ENCODE measurements around the gene AP3D1. TPM values are rescaled to one million over a fixed set of nuclear protein-coding genes. Genes with fewer than 3 reads are reported as not detected.
"Not testable (repeated sequence)": the region's sequence is repeated elsewhere in the genome, so short reads cannot be mapped to it uniquely, and the experiment has no call there.

AP3D1 gene
- total RNA-seq, 1 donor from 2014 or later, result 169 TPM

- no peaks in the 10 kb centered on the region for H3K9me3 Mint-ChIP-seq (ENCODE audit: unreplicated experiment)
Measured at GRCh38 chr19:2136796-2137195, 14.6 kb downstream of the AP3D1 start.

GRCh38 chr19:2135474-2136402 is 15.6 kb downstream of the AP3D1 start:
- Mint-ChIP-seq H3K36me3 (ENCODE audit: low read depth, unreplicated experiment) (peaks cover 20% of the 10 kb centered on the region), H3K27me3 (ENCODE audit: unreplicated experiment) (peaks cover 1% of the 10 kb centered on the region), H3K4me3 (ENCODE audit: unreplicated experiment) (no peak overlapping the region), H3K27ac (ENCODE audit: unreplicated experiment) (no peak overlapping the region), H3K9me3 (ENCODE audit: unreplicated experiment) (no peaks in the 10 kb centered on the region), H3K4me1 (ENCODE audit: unreplicated experiment) (no peaks in the 10 kb centered on the region)
- TF ChIP-seq CTCF (IDR thresholded peaks at IDR 0.05; ENCODE audit: unreplicated experiment), result no peak
- no peak for DNase-seq (ENCODE audit: low spot score)

More at GRCh38 chr19:2136796-2137195, 14.6 kb downstream of the AP3D1 start:
- TF ChIP-seq CTCF (IDR thresholded peaks at IDR 0.05; ENCODE audit: unreplicated experiment), result no peak
- H3K36me3 Mint-ChIP-seq (ENCODE audit: low read depth, unreplicated experiment), result peaks cover 24% of the 10 kb centered on the region
- no peaks in the 10 kb centered on the region for H3K4me1 Mint-ChIP-seq (ENCODE audit: unreplicated experiment)
- no peak overlapping the region for H3K27ac Mint-ChIP-seq (ENCODE audit: unreplicated experiment)
- no peak for DNase-seq (ENCODE audit: low spot score)
- no peak overlapping the region for H3K4me3 Mint-ChIP-seq (ENCODE audit: unreplicated experiment)
- H3K27me3 Mint-ChIP-seq (ENCODE audit: unreplicated experiment), result peaks cover 1% of the 10 kb centered on the region

- Mint-ChIP-seq H3K27ac (ENCODE audit: unreplicated experiment) (peak overlapping the region; percentile 75), H3K4me1 (ENCODE audit: unreplicated experiment) (no peaks in the 10 kb centered on the region), H3K27me3 (ENCODE audit: unreplicated experiment) (peaks cover 1% of the 10 kb centered on the region), H3K9me3 (ENCODE audit: unreplicated experiment) (no peaks in the 10 kb centered on the region), H3K4me3 (ENCODE audit: unreplicated experiment) (peak overlapping the region; percentile 63), H3K36me3 (ENCODE audit: low read depth, unreplicated experiment) (peaks cover 13% of the 10 kb centered on the region)
- no peak for TF ChIP-seq CTCF (IDR thresholded peaks at IDR 0.05; ENCODE audit: unreplicated experiment)
- DNase-seq (ENCODE audit: low spot score), result no peak
Measured at GRCh38 chr19:2132731-2133490, 18.5 kb downstream of the AP3D1 start.

- Mint-ChIP-seq H3K27ac (ENCODE audit: unreplicated experiment) (no peak overlapping the region), H3K9me3 (ENCODE audit: unreplicated experiment) (no peaks in the 10 kb centered on the region), H3K36me3 (ENCODE audit: low read depth, unreplicated experiment) (peaks cover 13% of the 10 kb centered on the region), H3K4me1 (ENCODE audit: unreplicated experiment) (no peaks in the 10 kb centered on the region), H3K4me3 (ENCODE audit: unreplicated experiment) (peak overlapping the region; percentile 15), H3K27me3 (ENCODE audit: unreplicated experiment) (peaks cover 1% of the 10 kb centered on the region)
- no peak for DNase-seq (ENCODE audit: low spot score)
- TF ChIP-seq CTCF (IDR thresholded peaks at IDR 0.05; ENCODE audit: unreplicated experiment), result no peak
Measured at GRCh38 chr19:2132191-2132590, 19.2 kb downstream of the AP3D1 start.

GRCh38 chr19:2131012-2131975 is 20.1 kb downstream of the AP3D1 start:
- H3K9me3 Mint-ChIP-seq (ENCODE audit: unreplicated experiment); H3K4me1 Mint-ChIP-seq (ENCODE audit: unreplicated experiment); H3K4me3 Mint-ChIP-seq (ENCODE audit: unreplicated experiment); H3K27ac Mint-ChIP-seq (ENCODE audit: unreplicated experiment); DNase-seq (ENCODE audit: low spot score); H3K27me3 Mint-ChIP-seq (ENCODE audit: unreplicated experiment): not testable (repeated sequence)
- peaks cover 13% of the 10 kb centered on the region for H3K36me3 Mint-ChIP-seq (ENCODE audit: low read depth, unreplicated experiment)

Data from endothelial cell (in vitro differentiated cells).